Skeletal muscle cell (primary cell): ENCODE data around the gene DRG1.
"Not testable (repeated sequence)": the region's sequence is repeated elsewhere in the genome, so short reads cannot be mapped to it uniquely, and the experiment has no call there.

Experiments
- DNase-seq: peaks from one replicate; pipeline ENCODE4 v3.0.0-alpha.2; 2010; ENCODE audit warnings: low read depth
- H3K4me3 ChIP-seq: 2 replicates; pipeline ENCODE4 v1.5.1; 2011; ENCODE audit warnings: low read depth, mild to moderate bottlenecking, control low read depth, low read length, moderate library complexity

DRG1 gene

DNA sequence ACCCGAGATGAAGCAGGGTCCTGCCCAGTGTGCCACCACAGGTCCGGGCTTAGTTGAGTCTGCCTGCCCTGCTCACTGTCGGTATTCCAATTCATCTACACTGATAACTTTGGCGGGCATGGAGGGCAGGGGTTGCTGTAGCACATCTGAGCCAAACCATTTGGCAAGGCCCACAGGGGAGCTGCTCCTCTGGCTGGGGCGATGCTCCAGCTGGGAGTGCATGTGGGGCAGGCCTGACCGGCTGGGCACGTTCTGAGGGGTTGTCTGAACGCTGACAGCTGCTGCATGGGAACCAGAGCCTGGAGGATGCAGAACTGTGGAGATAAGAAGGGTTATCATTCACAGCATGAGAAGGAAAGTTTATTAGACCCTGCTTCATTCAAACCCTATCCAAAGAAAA is 40.4 kb downstream of the DRG1 start:
- DNase-seq, result no peak
- H3K4me3 ChIP-seq, result no peak overlapping the region

DNA sequence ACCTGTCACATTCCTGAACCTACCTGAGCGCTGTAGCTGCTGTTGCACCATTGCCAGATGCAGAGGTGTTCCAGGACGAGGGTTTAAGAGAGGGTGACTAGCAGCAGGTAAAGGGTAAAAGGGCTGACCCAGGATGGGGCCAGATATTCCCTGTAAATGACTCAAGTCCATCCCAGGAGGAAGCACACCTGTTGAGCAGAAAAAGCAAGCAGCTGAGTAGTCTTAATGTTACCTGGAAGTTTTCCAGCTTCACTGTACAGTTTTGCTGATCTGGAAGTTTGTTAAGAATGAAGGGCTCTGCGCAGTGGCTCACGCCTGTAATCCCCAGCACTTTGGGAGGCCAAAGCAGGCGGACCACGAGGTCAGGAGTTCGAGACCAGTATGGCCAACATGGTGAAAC is 41.3 kb downstream of the DRG1 start:
- no peak for DNase-seq
- no peak overlapping the region for H3K4me3 ChIP-seq

DNA sequence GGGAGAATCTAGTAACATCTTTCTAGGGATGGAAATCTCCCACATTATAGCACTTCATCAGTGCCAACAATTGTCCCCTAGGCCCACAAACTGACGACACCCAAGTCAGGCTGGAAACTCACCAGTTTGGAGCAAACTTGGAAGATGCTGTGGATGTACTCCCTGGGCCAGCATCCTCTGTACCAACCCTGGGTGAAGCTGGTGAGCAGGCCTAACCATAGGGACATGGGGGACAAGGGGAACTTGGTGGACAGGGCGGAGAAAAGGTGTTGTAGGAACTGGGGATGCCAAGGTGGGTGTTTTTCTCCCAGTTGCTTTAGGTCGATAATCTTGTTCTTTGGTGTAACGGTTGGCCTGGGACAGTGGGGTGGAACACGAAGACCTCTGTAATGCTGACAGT is 42.2 kb downstream of the DRG1 start:
- no peak for DNase-seq
- H3K4me3 ChIP-seq, result no peak overlapping the region

DNA sequence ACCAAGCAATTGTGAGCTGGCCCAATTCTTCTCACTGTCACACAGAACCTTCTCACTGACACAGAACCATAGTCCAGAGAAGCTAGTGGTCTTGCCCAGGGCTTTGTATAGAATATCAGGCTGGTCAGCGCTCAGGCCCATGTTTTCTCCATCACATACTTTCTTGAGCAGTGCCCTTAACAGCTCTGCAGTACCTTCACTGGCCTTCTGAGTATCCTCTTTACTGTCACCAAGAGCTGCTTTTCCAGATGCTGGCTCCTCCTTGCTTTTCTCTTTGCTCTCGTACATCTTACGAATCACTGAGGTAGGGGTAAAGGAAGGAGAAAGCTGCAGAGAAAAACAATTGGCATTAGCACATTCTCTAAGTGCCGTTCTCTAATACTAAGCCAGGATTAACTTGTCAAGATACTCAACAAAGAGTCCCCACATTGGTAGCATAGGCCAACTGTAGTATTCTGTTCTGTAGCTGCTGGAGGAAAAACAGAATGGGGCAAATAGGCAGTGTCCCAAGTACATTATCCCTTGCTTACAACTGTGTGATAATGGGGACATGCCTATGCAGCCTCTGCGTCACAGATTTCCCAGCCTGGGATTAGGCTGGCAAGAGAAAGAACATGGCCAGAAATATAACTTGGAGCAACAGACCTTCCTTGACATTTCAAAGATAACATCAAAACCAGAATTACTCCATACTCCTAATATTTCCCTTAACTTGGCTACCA is 43.5 kb downstream of the DRG1 start:
- DNase-seq, result no peak
- H3K4me3 ChIP-seq, result no peak overlapping the region

DNA sequence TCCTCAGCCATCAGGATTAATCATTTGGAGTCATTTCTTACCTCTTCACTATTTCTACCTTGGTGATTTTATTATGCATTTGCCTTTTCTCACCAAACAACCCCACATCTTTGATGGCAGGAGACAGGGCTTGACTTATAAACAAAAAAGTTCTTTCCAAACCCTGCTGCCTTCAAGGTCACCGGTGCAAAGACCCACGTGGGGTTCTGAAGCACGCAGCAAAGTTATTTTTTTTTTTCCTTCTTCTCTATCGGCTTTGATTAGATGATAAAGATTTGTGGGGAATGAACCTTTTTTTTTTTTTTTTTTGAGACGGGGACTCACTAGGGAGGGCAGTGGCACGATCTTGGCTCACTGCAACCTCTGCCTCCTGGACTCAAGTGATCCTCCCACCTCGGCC is 44.1 kb downstream of the DRG1 start:
- no peak for DNase-seq
- H3K4me3 ChIP-seq, result no peak overlapping the region

DNA sequence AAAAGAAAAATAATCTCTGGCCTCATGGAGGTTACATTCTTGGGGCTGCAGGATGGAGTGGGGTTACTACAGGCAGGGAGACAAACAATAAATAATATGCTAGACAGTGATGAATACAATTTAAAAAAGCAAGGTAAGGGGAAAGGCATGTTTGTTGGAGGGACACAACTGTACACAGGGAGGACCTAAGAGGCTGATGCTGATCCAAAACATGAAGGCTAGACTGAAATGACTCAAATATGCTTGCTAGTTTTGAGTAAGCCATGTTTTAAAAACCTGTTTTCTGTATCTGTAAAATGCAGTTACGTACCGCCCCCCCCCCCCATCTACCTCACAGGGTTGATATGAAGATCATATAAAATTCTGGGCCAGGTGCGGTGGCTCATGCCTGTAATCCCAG is 46.2 kb downstream of the DRG1 start:
- no peak overlapping the region for H3K4me3 ChIP-seq
- no peak for DNase-seq

DNA sequence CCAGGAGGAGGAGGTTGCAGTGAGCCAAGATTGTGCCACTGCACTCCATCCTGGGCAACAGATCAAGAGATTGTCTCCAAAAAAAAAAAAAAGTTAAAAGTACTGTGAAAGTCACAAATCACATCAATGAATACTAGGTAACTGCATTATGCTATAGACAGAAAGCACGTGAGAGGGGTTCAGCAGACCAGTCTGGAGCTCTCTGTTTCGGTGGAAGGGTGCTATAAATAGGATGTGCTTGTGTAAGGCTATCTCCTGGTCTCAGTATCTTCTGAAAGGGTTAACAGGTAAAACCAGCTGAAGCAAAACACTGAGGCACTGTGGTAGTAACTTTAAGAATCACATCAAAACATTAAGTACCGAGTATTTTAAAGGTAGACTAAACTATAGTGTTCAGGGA is 46.8 kb downstream of the DRG1 start:
- no peak overlapping the region for H3K4me3 ChIP-seq
- no peak for DNase-seq

DNA sequence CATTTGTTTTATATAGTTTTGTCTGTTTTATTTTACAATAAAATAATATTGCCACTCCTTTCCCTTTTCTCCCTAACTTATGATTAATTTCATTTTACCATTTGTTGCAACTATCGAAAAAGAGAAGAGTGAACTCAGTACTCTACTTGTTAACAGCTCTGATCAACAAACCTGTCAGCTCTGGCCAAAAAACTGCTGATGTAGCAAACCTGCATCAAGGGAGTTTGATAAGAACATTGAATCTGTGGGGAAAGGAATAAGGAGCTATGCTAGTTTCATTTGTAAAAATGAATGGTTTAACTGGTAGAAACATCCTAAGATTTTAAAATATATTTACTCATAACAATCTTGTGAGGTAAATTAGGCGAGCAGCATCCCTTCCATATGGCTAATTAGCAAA is 47.4 kb downstream of the DRG1 start:
- H3K4me3 ChIP-seq, result no peak overlapping the region
- no peak for DNase-seq

DNA sequence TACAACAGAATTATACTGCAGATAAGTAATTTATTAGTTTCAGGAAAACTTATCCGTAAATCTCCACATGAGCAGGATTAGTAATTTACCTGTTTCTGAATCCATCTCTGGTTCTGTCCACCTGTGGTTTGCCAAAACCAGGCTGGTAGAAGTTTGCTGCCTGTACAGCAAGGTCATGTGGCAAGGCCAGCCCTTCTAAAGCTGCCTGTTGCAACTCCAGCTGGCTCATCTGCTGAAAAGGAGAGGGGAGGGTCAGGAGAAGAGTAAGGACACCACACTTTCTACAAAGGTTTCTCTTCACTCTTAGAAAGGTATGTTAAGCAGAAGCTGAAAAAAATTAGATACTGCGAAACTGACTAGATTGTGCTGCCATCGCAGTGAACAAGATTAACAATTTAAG is 47.9 kb downstream of the DRG1 start:
- no peak overlapping the region for H3K4me3 ChIP-seq
- no peak for DNase-seq

DNA sequence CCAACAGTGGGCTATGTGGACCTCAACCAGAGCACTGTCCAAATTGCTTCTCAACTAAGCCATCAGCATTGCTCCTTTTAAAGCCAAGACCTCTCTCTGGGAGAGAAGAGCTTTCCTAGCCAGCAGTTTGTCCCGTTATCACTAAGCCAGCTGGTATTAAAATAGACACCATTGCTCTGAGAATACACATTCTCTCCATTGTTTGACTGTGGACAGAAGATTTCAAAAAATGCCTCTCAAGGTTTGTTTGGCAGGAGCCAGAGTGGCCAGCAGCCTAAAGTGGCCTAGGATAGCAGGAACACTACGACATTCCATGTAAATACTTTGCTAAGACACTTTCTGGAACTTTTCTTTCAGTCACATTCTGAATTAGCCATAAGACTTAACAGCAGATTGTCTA is 49.0 kb downstream of the DRG1 start:
- H3K4me3 ChIP-seq, result no peak overlapping the region
- DNase-seq, result no peak

DNA sequence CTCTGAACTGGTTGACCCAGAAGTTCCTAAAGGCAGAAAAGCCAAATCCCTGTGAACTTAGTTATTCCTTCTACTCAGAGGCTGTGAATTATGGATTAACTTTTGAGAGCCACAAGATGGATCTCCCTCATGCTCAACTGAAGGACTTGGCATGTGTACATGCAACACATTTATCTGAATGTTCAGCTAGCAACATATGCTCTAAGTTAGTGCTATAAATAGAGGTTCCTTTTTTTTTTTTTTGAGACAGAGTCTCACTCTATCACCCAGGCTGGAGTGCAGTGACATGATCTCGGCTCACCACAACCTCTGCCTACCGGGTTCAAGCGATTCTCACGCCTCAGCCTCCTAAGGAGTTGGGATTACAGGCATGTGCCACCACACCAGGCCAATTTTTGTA is 50.1 kb downstream of the DRG1 start:
- DNase-seq, result no peak
- H3K4me3 ChIP-seq, result no peak overlapping the region

DNA sequence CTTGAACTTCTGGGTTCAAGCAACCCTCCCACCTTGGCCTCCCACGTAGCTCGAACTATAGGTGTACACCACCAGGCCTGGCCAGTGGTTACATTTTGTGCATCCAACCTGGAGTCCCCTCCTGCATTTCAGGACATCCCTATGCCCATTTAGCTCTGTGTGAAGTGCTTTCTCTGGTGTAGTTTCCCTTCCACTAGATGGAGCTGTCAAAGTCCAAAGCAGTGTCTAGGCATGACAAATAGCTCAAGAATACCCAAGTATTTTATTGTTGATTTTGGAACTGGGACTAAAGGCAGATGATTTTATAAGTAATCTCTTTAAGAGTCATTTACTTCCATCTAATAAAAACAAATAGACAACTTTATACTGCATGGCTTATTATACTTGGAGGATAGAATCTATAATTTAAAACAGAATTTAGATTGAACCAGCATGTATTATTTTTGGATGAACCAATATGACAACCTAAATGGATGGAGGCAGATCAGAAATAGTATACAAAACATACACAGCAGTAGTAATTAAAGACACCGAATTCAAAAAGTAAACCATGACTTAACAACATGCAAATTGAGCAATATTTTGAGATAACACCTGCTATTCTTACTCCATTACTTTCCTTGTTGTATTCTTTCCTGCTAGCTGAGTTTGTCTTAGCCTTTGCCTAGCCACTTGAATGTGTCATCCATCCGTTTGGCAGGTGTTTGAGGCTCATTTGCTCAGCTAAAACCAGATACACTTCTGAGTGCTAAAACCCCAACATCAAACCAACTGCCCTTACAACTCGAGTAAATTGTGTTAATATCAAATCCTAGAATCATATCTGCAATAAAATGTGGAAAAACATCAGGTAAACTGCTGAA is 52.5 kb downstream of the DRG1 start:
- no peak overlapping the region for H3K4me3 ChIP-seq
- peak; percentile 15 for DNase-seq

DNA sequence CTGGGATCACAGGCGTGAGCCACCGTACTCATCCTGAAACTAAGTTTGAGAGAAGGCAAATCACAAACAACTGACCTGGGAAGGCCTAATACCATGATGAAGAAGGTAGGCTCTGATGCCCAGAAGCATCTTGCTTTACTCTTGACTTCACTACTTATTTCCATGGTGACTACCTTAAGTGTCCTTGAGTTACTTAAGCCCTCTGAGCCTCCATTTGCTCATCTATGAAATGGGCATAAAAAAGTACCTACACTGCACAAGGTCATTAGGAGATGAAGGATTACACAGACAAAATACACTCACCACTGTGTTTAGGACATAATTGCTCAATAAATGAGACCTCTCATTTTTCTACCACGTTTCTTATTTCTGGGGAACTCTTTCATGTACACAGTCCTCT is 62.3 kb downstream of the DRG1 start:
- no peak for DNase-seq
- H3K4me3 ChIP-seq, result no peak overlapping the region

DNA sequence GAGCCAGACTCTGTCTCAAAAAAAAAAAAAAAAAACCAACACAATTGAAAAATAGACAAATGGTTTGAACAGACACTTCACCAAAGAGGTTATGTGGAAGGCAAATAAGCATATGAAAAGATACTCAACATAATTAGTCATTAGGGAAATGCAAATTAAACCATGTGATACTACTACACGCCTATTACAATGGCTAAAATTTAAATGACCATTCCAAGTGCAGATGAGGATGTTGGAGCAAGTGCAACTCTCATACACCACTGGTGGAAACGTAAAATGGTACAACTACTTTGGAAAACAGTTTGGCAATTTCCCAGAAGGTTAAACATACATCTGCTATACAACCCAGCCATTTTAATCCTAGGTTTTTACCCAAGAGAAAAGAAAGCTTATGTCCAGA is 65.9 kb downstream of the DRG1 start:
- no peak for DNase-seq
- no peak overlapping the region for H3K4me3 ChIP-seq

DNA sequence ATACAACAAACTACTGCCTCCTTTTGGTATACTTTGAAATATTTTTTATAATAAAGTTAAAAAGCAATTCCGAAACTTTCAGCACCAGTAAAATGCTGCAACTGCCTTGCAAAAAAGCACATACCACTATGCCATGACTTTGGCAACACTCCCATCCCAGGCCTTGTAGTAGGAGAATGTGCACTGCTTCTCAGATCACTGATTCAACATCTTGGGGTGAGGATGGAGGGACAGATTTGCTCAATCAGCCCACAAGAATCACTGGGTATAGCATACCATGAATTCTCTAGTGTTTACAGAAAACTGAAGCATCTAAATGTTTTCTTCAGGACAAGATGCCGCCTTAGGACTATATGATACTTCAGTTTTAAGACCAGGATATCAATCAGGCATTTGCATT is 75.3 kb downstream of the DRG1 start:
- no peak overlapping the region for H3K4me3 ChIP-seq
- DNase-seq, result peak; percentile 76

DNA sequence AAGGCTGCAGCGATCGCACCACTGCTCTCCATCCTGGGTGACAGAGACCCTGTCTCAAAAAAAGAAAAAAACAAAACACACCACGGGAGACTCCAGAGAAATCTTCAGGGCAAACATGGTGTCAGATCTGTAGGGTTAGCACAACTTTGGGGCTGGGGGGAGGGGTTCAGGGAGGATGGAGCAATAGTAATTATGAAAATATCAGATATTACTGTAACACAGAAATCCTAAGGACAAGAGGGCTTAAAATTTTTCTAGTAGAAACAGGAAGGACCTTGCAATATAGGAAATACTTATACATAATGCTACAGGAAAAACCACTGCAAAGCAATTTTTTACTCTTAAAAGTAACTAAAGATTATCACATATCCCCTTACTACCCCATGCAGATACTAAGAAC is 76.4 kb downstream of the DRG1 start:
- no peak for DNase-seq
- H3K4me3 ChIP-seq, result no peak overlapping the region

DNA sequence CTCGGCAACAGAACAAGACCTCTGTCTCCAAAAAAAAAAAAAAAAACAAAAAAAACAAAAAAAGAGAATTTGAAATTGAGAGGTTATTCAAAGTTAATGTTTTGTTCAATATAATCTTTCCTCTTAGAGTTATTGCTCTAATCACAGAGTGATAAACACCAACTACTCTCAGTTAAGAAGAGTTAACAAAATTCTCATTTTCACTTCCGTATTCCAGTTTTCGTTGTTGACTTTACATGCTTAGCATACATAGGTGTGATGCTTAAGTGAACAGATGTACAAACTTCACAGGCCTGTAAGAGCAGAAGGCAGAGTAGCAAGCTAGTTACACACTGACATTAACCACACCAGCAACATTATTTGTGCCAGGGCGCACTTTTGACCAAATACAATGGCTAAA is 77.9 kb downstream of the DRG1 start:
- no peak for DNase-seq
- no peak overlapping the region for H3K4me3 ChIP-seq

DNA sequence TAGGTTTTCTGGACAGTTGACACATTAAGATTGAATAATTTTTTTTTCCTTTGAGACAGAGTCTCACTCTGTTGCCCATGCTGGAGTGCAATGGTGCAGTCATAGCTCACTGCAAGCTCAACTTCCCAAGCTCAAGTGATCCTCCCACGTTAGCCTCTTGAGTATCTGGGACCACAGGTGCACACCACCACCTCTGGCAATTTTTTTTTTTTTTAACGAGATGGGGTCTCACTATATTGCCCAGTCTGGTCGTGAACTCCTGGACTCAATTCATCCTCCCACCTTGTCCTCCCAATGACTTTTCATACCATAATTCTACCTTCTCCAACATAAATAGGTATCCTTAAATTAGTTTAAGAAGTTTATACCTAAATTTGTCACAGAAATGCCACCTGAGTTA is 81.7 kb downstream of the DRG1 start:
- no peak overlapping the region for H3K4me3 ChIP-seq

DNA sequence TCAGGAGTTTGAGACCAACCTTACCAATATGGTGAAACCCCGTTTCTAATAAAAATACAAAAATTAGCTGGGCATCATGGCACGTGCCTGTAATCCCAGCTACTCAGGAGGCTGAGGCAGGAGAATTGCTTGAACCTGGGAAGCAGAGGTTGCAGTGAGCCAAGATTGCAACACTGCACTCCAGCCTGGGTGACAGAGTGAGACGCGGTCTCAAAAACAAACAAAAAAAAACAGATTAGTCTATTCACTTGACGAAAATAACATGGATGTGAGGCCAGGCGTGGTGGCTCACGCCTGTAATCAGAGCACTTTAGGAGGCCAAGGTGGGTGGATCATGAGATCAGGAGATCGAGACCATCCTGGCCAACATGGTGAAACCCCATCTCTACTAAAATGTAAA is 83.1 kb downstream of the DRG1 start:
- DNase-seq, H3K4me3 ChIP-seq: not testable (repeated sequence)

More for the DNA sequence above, 81.7 kb downstream of the DRG1 start:
- no peak for DNase-seq
